Endodermal cell (in vitro differentiated cells): Measurements from ENCODE around the gene YTHDF2. TPM values are rescaled to one million over a fixed set of nuclear protein-coding genes. Genes with fewer than 3 reads are reported as not detected.

Experiments
- DNase-seq: peaks from one replicate; pipeline ENCODE4 v3.0.0-alpha.2; 2017
- H3K27ac ChIP-seq: 2 replicates; pipeline ENCODE4 v1.5.1; 2013; ENCODE audit warnings: mild to moderate bottlenecking, low read depth, low read length, moderate library complexity
- H3K27me3 ChIP-seq: 2 replicates; pipeline ENCODE4 v1.6.1; 2013; ENCODE audit warnings: mild to moderate bottlenecking, low read length, moderate library complexity; ENCODE audit not compliant: insufficient read depth, control insufficient read depth, poor library complexity, severe bottlenecking
- H3K36me3 ChIP-seq: 2 replicates; pipeline ENCODE4 v1.7.0; 2013; ENCODE audit warnings: mild to moderate bottlenecking, low read length, moderate library complexity; ENCODE audit not compliant: control insufficient read depth, insufficient read depth
- H3K4me1 ChIP-seq: one replicate; pipeline ENCODE4 v1.7.0; 2013; ENCODE audit warnings: low read length; ENCODE audit not compliant: control insufficient read depth, insufficient read depth
- H3K4me3 ChIP-seq: 2 replicates; pipeline ENCODE4 v1.5.1; 2013; ENCODE audit warnings: mild to moderate bottlenecking, low read length, moderate library complexity
- H3K9ac ChIP-seq: 2 replicates; pipeline ENCODE4 v1.6.1; 2013; ENCODE audit warnings: mild to moderate bottlenecking, low read length, moderate library complexity; ENCODE audit not compliant: poor library complexity, severe bottlenecking; ENCODE audit errors: extremely low read depth
- H3K9me3 ChIP-seq: 2 replicates; pipeline ENCODE4 v1.6.1; 2013; ENCODE audit warnings: mild to moderate bottlenecking, low read length, moderate library complexity; ENCODE audit not compliant: control insufficient read depth
- H3K27ac Mint-ChIP-seq: 2 replicates; pipeline ENCODE4 v1.8.0; 2020; ENCODE audit warnings: mixed read lengths
- H3K27me3 Mint-ChIP-seq: 2 replicates; pipeline ENCODE4 v1.8.0; 2021; ENCODE audit warnings: mild to moderate bottlenecking, mixed read lengths; ENCODE audit not compliant: insufficient read depth
- H3K36me3 Mint-ChIP-seq: 2 replicates; pipeline ENCODE4 v1.8.0; 2020; ENCODE audit warnings: low read depth, mixed read lengths
- H3K4me1 Mint-ChIP-seq: 2 replicates; pipeline ENCODE4 v1.8.0; 2020; ENCODE audit warnings: mixed read lengths
- H3K4me3 Mint-ChIP-seq: 2 replicates; pipeline ENCODE4 v1.8.0; 2020; ENCODE audit warnings: mild to moderate bottlenecking, moderate library complexity, mixed read lengths
- H3K9me3 Mint-ChIP-seq: 2 replicates; pipeline ENCODE4 v1.8.0; 2020; ENCODE audit warnings: mild to moderate bottlenecking, mixed read lengths
- WGBS, 2 experiments: methylation state at CpG; one replicate each; pipeline versions ENCODE4 v1.1.5 to v1.1.7; 2013; ENCODE audit warnings: missing lambda C conversion rate in 2 of 2, mixed read lengths in 1 of 2; ENCODE audit not compliant: insufficient coverage in 1 of 2, insufficient read length in 1 of 2; 5-methylcytosine and 5-hydroxymethylcytosine counted together
- total RNA-seq, 2 donors: library from RNA; stranded (reverse); fragmentation: NEBNext Ultra II Directional in 1 of 2; extraction: Animal tissue kit (Norgen Biotek cat#: 25700) in 1 of 2; gene quantifications; 2 replicates in 1 of 2; 3 replicates in 1 of 2; pipeline ENCODE4 v1.2.1, GENCODE V29; 2021
- TF ChIP-seq, protein P1 (sequence below): fragments of 200-600 bp; sonication (generic); conservative IDR thresholded peaks from 2 replicates; pipeline ENCODE4 v1.5.0; 2021; ENCODE audit warnings: antibody characterized with exemption, mild to moderate bottlenecking

Gene YTHDF2
- total RNA-seq, 2 donors from 2014 or later: 113 to 116 TPM

DNA sequence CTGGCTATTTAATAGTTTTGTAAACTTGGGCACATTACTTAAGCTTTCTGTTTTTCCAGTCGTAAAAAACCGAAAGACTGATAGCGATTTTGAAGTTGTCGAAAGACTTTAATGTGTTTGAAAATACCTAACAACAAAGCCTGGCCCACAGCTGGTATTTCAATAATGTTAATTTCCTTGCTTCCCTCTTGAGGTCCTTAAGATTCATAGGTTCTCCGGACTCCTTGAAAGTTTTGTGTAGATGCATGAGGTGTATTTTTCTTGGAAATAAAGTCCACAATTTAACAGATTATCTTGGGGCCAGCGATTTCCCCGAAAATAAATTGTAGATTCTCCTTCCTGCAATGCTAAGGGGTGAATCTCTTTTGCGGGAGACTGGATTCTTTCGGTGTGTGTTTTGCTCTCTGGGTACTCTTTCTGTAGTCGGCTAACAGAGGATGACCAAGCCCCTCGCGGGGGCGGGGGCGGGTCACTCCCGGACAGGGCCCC is 735 bp upstream of the YTHDF2 start:
- TF ChIP-seq, protein P1, sequence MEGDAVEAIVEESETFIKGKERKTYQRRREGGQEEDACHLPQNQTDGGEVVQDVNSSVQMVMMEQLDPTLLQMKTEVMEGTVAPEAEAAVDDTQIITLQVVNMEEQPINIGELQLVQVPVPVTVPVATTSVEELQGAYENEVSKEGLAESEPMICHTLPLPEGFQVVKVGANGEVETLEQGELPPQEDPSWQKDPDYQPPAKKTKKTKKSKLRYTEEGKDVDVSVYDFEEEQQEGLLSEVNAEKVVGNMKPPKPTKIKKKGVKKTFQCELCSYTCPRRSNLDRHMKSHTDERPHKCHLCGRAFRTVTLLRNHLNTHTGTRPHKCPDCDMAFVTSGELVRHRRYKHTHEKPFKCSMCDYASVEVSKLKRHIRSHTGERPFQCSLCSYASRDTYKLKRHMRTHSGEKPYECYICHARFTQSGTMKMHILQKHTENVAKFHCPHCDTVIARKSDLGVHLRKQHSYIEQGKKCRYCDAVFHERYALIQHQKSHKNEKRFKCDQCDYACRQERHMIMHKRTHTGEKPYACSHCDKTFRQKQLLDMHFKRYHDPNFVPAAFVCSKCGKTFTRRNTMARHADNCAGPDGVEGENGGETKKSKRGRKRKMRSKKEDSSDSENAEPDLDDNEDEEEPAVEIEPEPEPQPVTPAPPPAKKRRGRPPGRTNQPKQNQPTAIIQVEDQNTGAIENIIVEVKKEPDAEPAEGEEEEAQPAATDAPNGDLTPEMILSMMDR: no peak
- Histone ChIP-seq H3K4me3 (peak overlapping the region; percentile 88), H3K9ac (peak overlapping the region; percentile 97), H3K27me3 (no peaks in the 10 kb centered on the region), H3K4me1 (no peaks in the 10 kb centered on the region), H3K27ac (peak overlapping the region; percentile 84), H3K9me3 (no peaks in the 10 kb centered on the region), H3K36me3 (peaks cover 30% of the 10 kb centered on the region)
- WGBS, 2 experiments: 6 to 12% methylated on average over 4 to 15 of the region's 15 CpGs
- Mint-ChIP-seq H3K4me1 (peaks cover 24% of the 10 kb centered on the region), H3K27ac (peak overlapping the region; percentile 96), H3K4me3 (peak overlapping the region; percentile 90), H3K36me3 (peaks cover 32% of the 10 kb centered on the region), H3K9me3 (peaks cover 3% of the 10 kb centered on the region), H3K27me3 (no peaks in the 10 kb centered on the region)
- DNase-seq: no peak

DNA sequence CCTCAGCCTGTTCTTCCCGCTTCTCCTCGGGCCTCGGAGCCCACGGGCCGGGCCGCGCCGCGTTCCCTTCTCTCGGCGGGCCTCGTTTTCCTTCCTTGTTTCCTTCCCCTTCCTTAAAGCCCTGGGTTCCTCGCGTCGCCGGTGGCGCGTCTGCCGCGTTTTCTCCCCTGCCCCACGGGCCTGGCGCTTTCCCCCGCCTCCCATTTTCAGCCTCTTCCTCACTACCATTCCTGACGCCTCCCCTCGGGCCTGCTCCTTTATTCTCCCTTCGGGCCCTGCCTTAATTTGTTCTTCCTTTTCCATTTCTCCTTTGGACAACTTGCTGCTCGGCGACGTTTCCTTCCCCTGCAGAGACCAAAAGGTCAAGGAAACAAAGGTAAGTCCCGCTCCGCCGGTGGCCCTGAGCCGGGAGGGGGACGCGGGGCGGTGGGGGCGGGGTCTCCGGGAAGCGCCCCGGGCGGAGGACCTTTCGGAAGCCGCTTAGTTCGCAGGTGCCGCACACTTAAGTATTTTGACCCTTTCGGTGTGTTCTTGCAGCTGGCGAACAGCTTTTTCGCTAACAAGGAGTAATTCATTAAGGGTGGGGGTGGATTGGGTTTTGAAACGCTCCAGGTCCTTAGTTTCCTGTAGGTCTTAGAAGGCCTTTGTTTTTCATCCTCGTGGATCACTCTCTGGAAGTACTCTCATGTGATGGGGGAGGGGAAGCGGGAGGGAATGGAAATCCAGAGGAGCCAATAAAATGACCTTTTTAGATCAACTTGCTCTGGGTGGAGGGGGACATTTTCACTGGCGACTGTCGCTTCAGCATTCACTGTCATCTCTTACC is 780 bp downstream of the YTHDF2 start:
- H3K27me3 Mint-ChIP-seq: no peaks in the 10 kb centered on the region
- no peaks in the 10 kb centered on the region for H3K4me1 ChIP-seq
- H3K9ac ChIP-seq: peak overlapping the region; percentile 97
- peak overlapping the region; percentile 99 for H3K27ac Mint-ChIP-seq
- H3K36me3 ChIP-seq: peaks cover 45% of the 10 kb centered on the region
- no peaks in the 10 kb centered on the region for H3K9me3 ChIP-seq
- H3K27ac ChIP-seq: peak overlapping the region; percentile 96
- H3K9me3 Mint-ChIP-seq: peaks cover 3% of the 10 kb centered on the region
- H3K36me3 Mint-ChIP-seq: peaks cover 47% of the 10 kb centered on the region
- H3K27me3 ChIP-seq: no peaks in the 10 kb centered on the region
- TF ChIP-seq, protein P1: no peak
- H3K4me1 Mint-ChIP-seq: peaks cover 35% of the 10 kb centered on the region
- peak overlapping the region; percentile 92 for H3K4me3 ChIP-seq
- WGBS, 2 experiments: 0% methylated on average over 15 to 53 of the region's 53 CpGs
- DNase-seq: peak; percentile 86
- H3K4me3 Mint-ChIP-seq: peak overlapping the region; percentile 90

DNA sequence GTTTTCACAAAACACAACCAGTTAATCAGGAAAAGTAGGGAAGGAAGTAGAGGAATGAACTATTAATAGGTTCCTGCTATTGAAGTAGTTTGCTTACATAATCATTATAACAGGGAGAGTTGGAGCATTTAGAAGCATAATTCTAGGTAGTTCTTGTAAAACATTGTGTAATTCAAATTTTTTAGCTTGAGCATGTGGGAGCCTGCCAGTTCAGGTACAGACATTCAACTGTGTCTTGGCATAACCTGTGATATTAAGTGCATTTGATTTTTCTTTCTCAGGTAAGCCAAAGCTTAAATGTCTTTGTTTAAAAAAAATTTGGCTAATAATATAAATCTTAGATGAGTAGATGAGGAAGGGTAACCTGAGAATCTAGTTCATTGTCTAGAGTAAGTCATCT is 3.4 kb downstream of the YTHDF2 start:
- no peaks in the 10 kb centered on the region for H3K9me3 Mint-ChIP-seq
- H3K27ac Mint-ChIP-seq: no peak overlapping the region
- no peak for DNase-seq

More for the DNA sequence above, 3.4 kb downstream of the YTHDF2 start:
- Mint-ChIP-seq H3K36me3 (peaks cover 72% of the 10 kb centered on the region), H3K4me1 (peaks cover 56% of the 10 kb centered on the region), H3K4me3 (peak overlapping the region; percentile 90), H3K27me3 (no peaks in the 10 kb centered on the region)
- no peaks in the 10 kb centered on the region for H3K27me3 ChIP-seq
- H3K4me1 ChIP-seq: no peaks in the 10 kb centered on the region
- peaks cover 71% of the 10 kb centered on the region for H3K36me3 ChIP-seq
- H3K27ac ChIP-seq: no peak overlapping the region
- no peak overlapping the region for H3K9ac ChIP-seq
- TF ChIP-seq, protein P1: no peak
- no peaks in the 10 kb centered on the region for H3K9me3 ChIP-seq
- peak overlapping the region; percentile 92 for H3K4me3 ChIP-seq
